ENCODE measurements around the gene MARS1. TPM values are rescaled to one million over a fixed set of nuclear protein-coding genes. Genes with fewer than 3 reads are reported as not detected.

The MARS1 gene
- total RNA-seq, 1 donor from 2014 or later, result 73.1 TPM

DNA sequence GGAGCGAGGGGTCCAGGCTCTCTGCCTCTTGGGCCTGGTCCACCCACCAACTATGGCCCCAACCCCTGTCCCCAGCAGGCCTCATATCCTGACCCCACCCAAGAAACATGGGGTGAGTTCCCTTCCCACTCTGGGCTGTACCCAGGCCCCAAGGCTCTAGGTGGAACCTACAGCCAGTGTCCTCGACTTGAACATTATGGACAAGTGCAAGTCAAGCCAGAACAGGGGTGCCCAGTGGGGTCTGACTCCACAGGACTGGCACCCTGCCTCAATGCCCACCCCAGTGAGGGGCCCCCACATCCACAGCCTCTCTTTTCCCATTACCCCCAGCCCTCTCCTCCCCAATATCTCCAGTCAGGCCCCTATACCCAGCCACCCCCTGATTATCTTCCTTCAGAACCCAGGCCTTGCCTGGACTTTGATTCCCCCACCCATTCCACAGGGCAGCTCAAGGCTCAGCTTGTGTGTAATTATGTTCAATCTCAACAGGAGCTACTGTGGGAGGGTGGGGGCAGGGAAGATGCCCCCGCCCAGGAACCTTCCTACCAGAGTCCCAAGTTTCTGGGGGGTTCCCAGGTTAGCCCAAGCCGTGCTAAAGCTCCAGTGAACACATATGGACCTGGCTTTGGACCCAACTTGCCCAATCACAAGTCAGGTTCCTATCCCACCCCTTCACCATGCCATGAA is 16.8 kb upstream of the MARS1 start:
- intact Hi-C loops (cut with micrococcal nuclease), result no loop called here
- no peak overlapping the region for H3K4me3 ChIP-seq
- H3K9me3 ChIP-seq (replicated peaks), result no peaks in the 10 kb centered on the region
- H3K27ac ChIP-seq (replicated peaks), result no peak overlapping the region
- peaks cover 17% of the 10 kb centered on the region for H3K4me1 ChIP-seq
- no peak for DNase-seq
- H3K27me3 ChIP-seq (ENCODE audit: low read depth), result peaks cover 94% of the 10 kb centered on the region
- TF ChIP-seq, protein P1, sequence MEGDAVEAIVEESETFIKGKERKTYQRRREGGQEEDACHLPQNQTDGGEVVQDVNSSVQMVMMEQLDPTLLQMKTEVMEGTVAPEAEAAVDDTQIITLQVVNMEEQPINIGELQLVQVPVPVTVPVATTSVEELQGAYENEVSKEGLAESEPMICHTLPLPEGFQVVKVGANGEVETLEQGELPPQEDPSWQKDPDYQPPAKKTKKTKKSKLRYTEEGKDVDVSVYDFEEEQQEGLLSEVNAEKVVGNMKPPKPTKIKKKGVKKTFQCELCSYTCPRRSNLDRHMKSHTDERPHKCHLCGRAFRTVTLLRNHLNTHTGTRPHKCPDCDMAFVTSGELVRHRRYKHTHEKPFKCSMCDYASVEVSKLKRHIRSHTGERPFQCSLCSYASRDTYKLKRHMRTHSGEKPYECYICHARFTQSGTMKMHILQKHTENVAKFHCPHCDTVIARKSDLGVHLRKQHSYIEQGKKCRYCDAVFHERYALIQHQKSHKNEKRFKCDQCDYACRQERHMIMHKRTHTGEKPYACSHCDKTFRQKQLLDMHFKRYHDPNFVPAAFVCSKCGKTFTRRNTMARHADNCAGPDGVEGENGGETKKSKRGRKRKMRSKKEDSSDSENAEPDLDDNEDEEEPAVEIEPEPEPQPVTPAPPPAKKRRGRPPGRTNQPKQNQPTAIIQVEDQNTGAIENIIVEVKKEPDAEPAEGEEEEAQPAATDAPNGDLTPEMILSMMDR (IDR thresholded peaks at IDR 0.05; ENCODE audit: borderline replicate concordance), result no peak
- H3K36me3 ChIP-seq, result no peaks in the 10 kb centered on the region

DNA sequence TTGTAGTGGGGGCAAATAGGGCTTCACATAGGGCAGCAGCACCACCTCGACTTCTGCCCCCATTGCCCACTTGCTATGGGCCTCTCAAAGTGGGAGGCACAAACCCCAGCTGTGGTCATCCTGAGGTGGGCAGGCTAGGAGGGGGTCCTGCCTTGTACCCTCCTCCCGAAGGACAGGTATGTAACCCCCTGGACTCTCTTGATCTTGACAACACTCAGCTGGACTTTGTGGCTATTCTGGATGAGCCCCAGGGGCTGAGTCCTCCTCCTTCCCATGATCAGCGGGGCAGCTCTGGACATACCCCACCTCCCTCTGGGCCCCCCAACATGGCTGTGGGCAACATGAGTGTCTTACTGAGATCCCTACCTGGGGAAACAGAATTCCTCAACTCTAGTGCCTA is 16.2 kb upstream of the MARS1 start:
- no peak overlapping the region for H3K27ac ChIP-seq (replicated peaks)
- H3K4me3 ChIP-seq, result no peak overlapping the region
- H3K4me1 ChIP-seq, result peaks cover 20% of the 10 kb centered on the region
- H3K9me3 ChIP-seq (replicated peaks), result no peaks in the 10 kb centered on the region
- TF ChIP-seq, protein P1 (IDR thresholded peaks at IDR 0.05; ENCODE audit: borderline replicate concordance), result no peak
- no peaks in the 10 kb centered on the region for H3K36me3 ChIP-seq
- intact Hi-C loops (cut with micrococcal nuclease), result no loop called here
- peaks cover 99% of the 10 kb centered on the region for H3K27me3 ChIP-seq (ENCODE audit: low read depth)
- DNase-seq, result no peak

GRCh38 chr12:57472391-57472790 is 15.5 kb upstream of the MARS1 start:
- Histone ChIP-seq H3K4me3 (no peak overlapping the region), H3K36me3 (no peaks in the 10 kb centered on the region), H3K27ac (replicated peaks) (no peak overlapping the region), H3K27me3 (ENCODE audit: low read depth) (peaks cover 100% of the 10 kb centered on the region), H3K9me3 (replicated peaks) (no peaks in the 10 kb centered on the region), H3K4me1 (peaks cover 20% of the 10 kb centered on the region)
- DNase-seq, result no peak
- TF ChIP-seq, protein P1 (IDR thresholded peaks at IDR 0.05; ENCODE audit: borderline replicate concordance), result no peak
- intact Hi-C loops (cut with micrococcal nuclease), result no loop called here

GRCh38 chr12:57473392-57473791 is 14.5 kb upstream of the MARS1 start:
- Histone ChIP-seq H3K27ac (replicated peaks) (no peak overlapping the region), H3K4me1 (peaks cover 20% of the 10 kb centered on the region), H3K4me3 (no peak overlapping the region), H3K36me3 (no peaks in the 10 kb centered on the region), H3K9me3 (replicated peaks) (no peaks in the 10 kb centered on the region), H3K27me3 (ENCODE audit: low read depth) (peaks cover 100% of the 10 kb centered on the region)
- no peak for DNase-seq
- intact Hi-C loops (cut with micrococcal nuclease), result no loop called here
- TF ChIP-seq, protein P1 (IDR thresholded peaks at IDR 0.05; ENCODE audit: borderline replicate concordance), result no peak

DNA sequence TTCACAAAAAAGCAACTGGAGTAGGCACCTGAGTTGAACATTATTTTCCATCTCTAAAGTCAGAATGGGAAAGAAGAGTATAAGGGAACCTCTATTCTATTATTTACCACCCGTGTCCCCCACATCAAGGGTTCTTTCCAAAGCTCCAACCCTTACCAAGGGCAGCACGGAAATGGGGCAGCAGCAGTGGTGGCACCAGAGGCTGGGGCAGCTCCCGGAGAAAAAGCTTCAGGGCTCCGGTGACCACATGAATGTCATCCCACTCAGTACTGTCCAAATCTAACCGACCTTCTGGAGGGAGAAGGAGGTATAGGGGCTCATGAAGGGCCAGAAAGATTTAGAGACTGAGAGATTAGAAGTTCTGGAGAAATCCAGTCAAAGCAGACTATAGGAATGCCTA is 14.0 kb upstream of the MARS1 start:
- intact Hi-C loops (cut with micrococcal nuclease), result no loop called here

More for the DNA sequence above, 14.0 kb upstream of the MARS1 start:
- no peaks in the 10 kb centered on the region for H3K9me3 ChIP-seq (replicated peaks)
- peaks cover 20% of the 10 kb centered on the region for H3K4me1 ChIP-seq
- H3K4me3 ChIP-seq, result no peak overlapping the region
- H3K27me3 ChIP-seq (ENCODE audit: low read depth), result peaks cover 100% of the 10 kb centered on the region
- TF ChIP-seq, protein P1 (IDR thresholded peaks at IDR 0.05; ENCODE audit: borderline replicate concordance), result no peak
- no peaks in the 10 kb centered on the region for H3K36me3 ChIP-seq
- no peak overlapping the region for H3K27ac ChIP-seq (replicated peaks)
- no peak for DNase-seq

Data from left ventricle myocardium inferior (tissue), 1 donor.